ENCODE data around the gene CCDC148. TPM values are rescaled to one million over a fixed set of nuclear protein-coding genes. Genes with fewer than 3 reads are reported as not detected.

CCDC148 gene
- total RNA-seq, 2 donors from 2014 or later: 2.7 to 5.0 TPM

- DNase-seq: no peak
- H3K27ac Mint-ChIP-seq: no peak overlapping the region
- no peak for TF ChIP-seq CTCF (conservative IDR thresholded peaks at IDR 0.05)
- Histone ChIP-seq H3K27me3 (ENCODE audit: control insufficient read depth, insufficient read depth, low read length, poor library complexity, severe bottlenecking) (no peaks in the 10 kb centered on the region), H3K27ac (ENCODE audit: low read depth, low read length) (no peak overlapping the region), H3K4me3 (ENCODE audit: low read length) (no peak overlapping the region), H3K9ac (ENCODE audit: extremely low read depth, low read length, poor library complexity, severe bottlenecking) (no peak overlapping the region), H3K36me3 (ENCODE audit: control insufficient read depth, insufficient read depth, low read length) (no peaks in the 10 kb centered on the region), H3K9me3 (ENCODE audit: control insufficient read depth, low read length) (no peaks in the 10 kb centered on the region), H3K4me1 (ENCODE audit: control insufficient read depth, insufficient read depth, low read length) (no peaks in the 10 kb centered on the region)
- H3K9me3 Mint-ChIP-seq: no peaks in the 10 kb centered on the region
- H3K4me3 Mint-ChIP-seq: no peak overlapping the region
- H3K27me3 Mint-ChIP-seq (ENCODE audit: insufficient read depth): no peaks in the 10 kb centered on the region
- peaks cover 5% of the 10 kb centered on the region for H3K4me1 Mint-ChIP-seq
- H3K36me3 Mint-ChIP-seq (ENCODE audit: low read depth): no peaks in the 10 kb centered on the region
Measured at GRCh38 chr2:158189526-158189925, 267.0 kb downstream of the CCDC148 start.

GRCh38 chr2:158187908-158188307 lies 268.6 kb downstream of the CCDC148 start:
- H3K4me3 Mint-ChIP-seq: no peak overlapping the region
- 90% methylated on average over 1 of the region's 1 CpG; no CpG with 5 or more reads in 1 of the 2 experiments for WGBS, 2 experiments (ENCODE audit: insufficient coverage in 1 of 2, insufficient read length in 1 of 2)

GRCh38 chr2:158184556-158185343 lies 271.8 kb downstream of the CCDC148 start:
- Mint-ChIP-seq H3K4me3 (no peak overlapping the region), H3K27ac (no peak overlapping the region), H3K36me3 (ENCODE audit: low read depth) (no peaks in the 10 kb centered on the region), H3K27me3 (ENCODE audit: insufficient read depth) (no peaks in the 10 kb centered on the region), H3K9me3 (no peaks in the 10 kb centered on the region), H3K4me1 (peaks cover 3% of the 10 kb centered on the region)
- no peaks in the 10 kb centered on the region for H3K27me3 ChIP-seq (ENCODE audit: control insufficient read depth, insufficient read depth, low read length, poor library complexity, severe bottlenecking)
- H3K9me3 ChIP-seq (ENCODE audit: control insufficient read depth, low read length): no peaks in the 10 kb centered on the region
- no peaks in the 10 kb centered on the region for H3K36me3 ChIP-seq (ENCODE audit: control insufficient read depth, insufficient read depth, low read length)
- no peaks in the 10 kb centered on the region for H3K4me1 ChIP-seq (ENCODE audit: control insufficient read depth, insufficient read depth, low read length)
- H3K27ac ChIP-seq (ENCODE audit: low read depth, low read length): no peak overlapping the region
- no peak overlapping the region for H3K4me3 ChIP-seq (ENCODE audit: low read length)
- WGBS, 2 experiments (ENCODE audit: insufficient coverage in 1 of 2, insufficient read length in 1 of 2): 89 to 100% methylated on average over 3 of the region's 3 CpGs
- no peak for DNase-seq
- no peak overlapping the region for H3K9ac ChIP-seq (ENCODE audit: extremely low read depth, low read length, poor library complexity, severe bottlenecking)
- no peak for TF ChIP-seq CTCF (conservative IDR thresholded peaks at IDR 0.05)

More at GRCh38 chr2:158187908-158188307, 268.6 kb downstream of the CCDC148 start:
- peaks cover 5% of the 10 kb centered on the region for H3K4me1 Mint-ChIP-seq
- no peaks in the 10 kb centered on the region for H3K36me3 ChIP-seq (ENCODE audit: control insufficient read depth, insufficient read depth, low read length)
- no peaks in the 10 kb centered on the region for H3K9me3 ChIP-seq (ENCODE audit: control insufficient read depth, low read length)
- H3K9ac ChIP-seq (ENCODE audit: extremely low read depth, low read length, poor library complexity, severe bottlenecking): no peak overlapping the region
- no peaks in the 10 kb centered on the region for H3K27me3 ChIP-seq (ENCODE audit: control insufficient read depth, insufficient read depth, low read length, poor library complexity, severe bottlenecking)
- no peak overlapping the region for H3K27ac Mint-ChIP-seq
- no peaks in the 10 kb centered on the region for H3K36me3 Mint-ChIP-seq (ENCODE audit: low read depth)
- no peak overlapping the region for H3K27ac ChIP-seq (ENCODE audit: low read depth, low read length)
- no peaks in the 10 kb centered on the region for H3K4me1 ChIP-seq (ENCODE audit: control insufficient read depth, insufficient read depth, low read length)
- DNase-seq: no peak
- no peak for TF ChIP-seq CTCF (conservative IDR thresholded peaks at IDR 0.05)
- no peak overlapping the region for H3K4me3 ChIP-seq (ENCODE audit: low read length)
- no peaks in the 10 kb centered on the region for H3K9me3 Mint-ChIP-seq
- H3K27me3 Mint-ChIP-seq (ENCODE audit: insufficient read depth): no peaks in the 10 kb centered on the region

All from endodermal cell (in vitro differentiated cells).